HepG2 (cell line): ENCODE measurements around the gene USP7. TPM values are rescaled to one million over a fixed set of nuclear protein-coding genes. Genes with fewer than 3 reads are reported as not detected.

Experiments
- ARNT2 ChIP-seq: sonication (generic); formaldehyde crosslinking; IDR thresholded peaks from 2 replicates; pipeline ENCODE4 v1.8.0; 2022; ENCODE audit warnings: mild to moderate bottlenecking, low read depth, missing genetic modification reagents, moderate library complexity
- CBX2 ChIP-seq, 2 experiments: fragments of 200-600 bp in 1 of 2; sonication (generic); formaldehyde crosslinking in 1 of 2; IDR thresholded peaks; 2 replicates each; pipeline versions ENCODE4 v1.7.0 to v1.8.1; 2018 to 2022; ENCODE audit warnings: low read depth in 2 of 2, low read length in 1 of 2, mild to moderate bottlenecking in 1 of 2, missing genetic modification reagents in 1 of 2
- CBX5 ChIP-seq: sonication (generic); formaldehyde crosslinking; IDR thresholded peaks from 2 replicates; pipeline ENCODE4 v1.4.0; 2020; ENCODE audit warnings: missing genetic modification reagents, borderline replicate concordance
- GZF1 ChIP-seq: sonication (generic); formaldehyde crosslinking; IDR thresholded peaks from 2 replicates; pipeline ENCODE4 v1.5.1; 2020; ENCODE audit warnings: mild to moderate bottlenecking, missing genetic modification reagents
- IRX3 ChIP-seq: sonication (generic); formaldehyde crosslinking; IDR thresholded peaks from 2 replicates; pipeline ENCODE4 v1.8.1; 2023; ENCODE audit warnings: mild to moderate bottlenecking, low read depth, missing genetic modification reagents, borderline replicate concordance
- ISX ChIP-seq: sonication (generic); formaldehyde crosslinking; conservative IDR thresholded peaks from 2 replicates; pipeline ENCODE4 v1.5.0; 2020; ENCODE audit warnings: missing genetic modification reagents
- JDP2 ChIP-seq: sonication (generic); formaldehyde crosslinking; IDR thresholded peaks from 2 replicates; pipeline ENCODE4 v1.8.1; 2022; ENCODE audit warnings: missing genetic modification reagents, borderline replicate concordance
- KLF6 ChIP-seq: IDR thresholded peaks from 2 replicates; pipeline ENCODE4 v1.8.0; 2016; ENCODE audit warnings: missing biosample characterization, missing genetic modification reagents
- MAFF ChIP-seq: IDR thresholded peaks from 2 replicates; pipeline ENCODE4 v1.6.1; 2011; ENCODE audit warnings: low read depth, low read length, improper control_type of control experiment
- MAFG ChIP-seq: sonication (generic); formaldehyde crosslinking; IDR thresholded peaks from 2 replicates; pipeline ENCODE4 v1.5.1; 2020; ENCODE audit warnings: mild to moderate bottlenecking, missing genetic modification reagents
- MEF2D ChIP-seq: sonication (generic); formaldehyde crosslinking; IDR thresholded peaks from 2 replicates; pipeline ENCODE4 v1.5.1; 2020; ENCODE audit warnings: mild to moderate bottlenecking, missing genetic modification reagents
- MTF2 ChIP-seq: sonication (generic); formaldehyde crosslinking; IDR thresholded peaks from 2 replicates; pipeline ENCODE4 v1.5.0; 2020; ENCODE audit warnings: missing genetic modification reagents, borderline replicate concordance
- NRL ChIP-seq: sonication (generic); formaldehyde crosslinking; IDR thresholded peaks from 2 replicates; pipeline ENCODE4 v1.5.0; 2020; ENCODE audit warnings: missing genetic modification reagents, mild to moderate bottlenecking, moderate library complexity, borderline replicate concordance
- SRSF9 ChIP-seq: fragments of 200-400 bp; formaldehyde crosslinking; IDR thresholded peaks from 2 replicates; pipeline ENCODE4 v1.6.1; 2018; ENCODE audit warnings: borderline replicate concordance, mild to moderate bottlenecking, low read depth, low read length; ENCODE audit not compliant: insufficient read depth, poor library complexity, severe bottlenecking
- ZFP37 ChIP-seq: sonication (generic); formaldehyde crosslinking; IDR thresholded peaks from 2 replicates; pipeline ENCODE4 v1.4.0; 2020; ENCODE audit warnings: missing genetic modification reagents, borderline replicate concordance
- ZNF205 ChIP-seq: IDR thresholded peaks from 2 replicates; pipeline ENCODE4 v1.6.1; 2018; ENCODE audit warnings: missing biosample characterization, missing genetic modification reagents
- ZNF317 ChIP-seq: sonication (generic); formaldehyde crosslinking; IDR thresholded peaks from 2 replicates; pipeline ENCODE4 v1.5.0; 2020; ENCODE audit warnings: mild to moderate bottlenecking, missing genetic modification reagents
- ZNF530 ChIP-seq: sonication (generic); formaldehyde crosslinking; IDR thresholded peaks from 2 replicates; pipeline ENCODE4 v1.5.0; 2020; ENCODE audit warnings: low read depth, mild to moderate bottlenecking, missing genetic modification reagents
- ZNF550 ChIP-seq: sonication (generic); formaldehyde crosslinking; IDR thresholded peaks from 2 replicates; pipeline ENCODE4 v1.4.0; 2020; ENCODE audit warnings: mild to moderate bottlenecking, missing genetic modification reagents, borderline replicate concordance
- ZNF616 ChIP-seq: sonication (generic); formaldehyde crosslinking; IDR thresholded peaks from 2 replicates; pipeline ENCODE4 v1.5.0; 2020; ENCODE audit warnings: low read depth, mild to moderate bottlenecking, missing genetic modification reagents
- ZNF672 ChIP-seq: sonication (generic); formaldehyde crosslinking; IDR thresholded peaks from 2 replicates; pipeline ENCODE4 v1.8.1; 2022; ENCODE audit warnings: missing genetic modification reagents
- ZNF891 ChIP-seq: sonication (generic); formaldehyde crosslinking; IDR thresholded peaks from 2 replicates; pipeline ENCODE4 v1.5.0; 2020; ENCODE audit warnings: mild to moderate bottlenecking, missing genetic modification reagents
- polyA plus RNA-seq, 8 experiments: library from polyadenylated mRNA; depleted of rRNA in 3 of 8; stranded (reverse) in 7 of 8; unstranded in 1 of 8; fragments of >200 nt; fragmentation: Illumina TruSeq in 4 of 8; extraction: Trizol in 4 of 8; gene quantifications; 2 replicates each; pipeline versions ENCODE4 v1.2.1 to v1.2.3, GENCODE V29; 2011 to 2016; ENCODE audit warnings: low read depth in 4 of 8, missing spikeins in 1 of 8, mixed read lengths in 1 of 8; ENCODE audit not compliant: insufficient read depth in 1 of 8
- total RNA-seq, 5 experiments: library from RNA; depleted of rRNA; stranded (reverse); fragments of >200 nt; fragmentation: Illumina TruSeq; extraction: Trizol; gene quantifications; 2 replicates each; pipeline ENCODE4 v1.2.3, GENCODE V29; 2016; ENCODE audit warnings: low read depth in 1 of 5
- TF ChIP-seq, protein P1 (sequence below): sonication (generic); IDR thresholded peaks from 2 replicates; pipeline ENCODE4 v1.6.1; 2016; ENCODE audit warnings: low read depth, borderline replicate concordance
- TF ChIP-seq, protein P2 (sequence below): sonication (generic); formaldehyde crosslinking; IDR thresholded peaks from 2 replicates; pipeline ENCODE4 v1.4.0; 2020; ENCODE audit warnings: mild to moderate bottlenecking, missing genetic modification reagents

The USP7 gene
- total and polyA plus RNA-seq, 2 of the 13 experiments (the other 11 are each of a cell fraction or from before 2014, with no cell fraction given), result 52.5 to 173 TPM

DNA sequence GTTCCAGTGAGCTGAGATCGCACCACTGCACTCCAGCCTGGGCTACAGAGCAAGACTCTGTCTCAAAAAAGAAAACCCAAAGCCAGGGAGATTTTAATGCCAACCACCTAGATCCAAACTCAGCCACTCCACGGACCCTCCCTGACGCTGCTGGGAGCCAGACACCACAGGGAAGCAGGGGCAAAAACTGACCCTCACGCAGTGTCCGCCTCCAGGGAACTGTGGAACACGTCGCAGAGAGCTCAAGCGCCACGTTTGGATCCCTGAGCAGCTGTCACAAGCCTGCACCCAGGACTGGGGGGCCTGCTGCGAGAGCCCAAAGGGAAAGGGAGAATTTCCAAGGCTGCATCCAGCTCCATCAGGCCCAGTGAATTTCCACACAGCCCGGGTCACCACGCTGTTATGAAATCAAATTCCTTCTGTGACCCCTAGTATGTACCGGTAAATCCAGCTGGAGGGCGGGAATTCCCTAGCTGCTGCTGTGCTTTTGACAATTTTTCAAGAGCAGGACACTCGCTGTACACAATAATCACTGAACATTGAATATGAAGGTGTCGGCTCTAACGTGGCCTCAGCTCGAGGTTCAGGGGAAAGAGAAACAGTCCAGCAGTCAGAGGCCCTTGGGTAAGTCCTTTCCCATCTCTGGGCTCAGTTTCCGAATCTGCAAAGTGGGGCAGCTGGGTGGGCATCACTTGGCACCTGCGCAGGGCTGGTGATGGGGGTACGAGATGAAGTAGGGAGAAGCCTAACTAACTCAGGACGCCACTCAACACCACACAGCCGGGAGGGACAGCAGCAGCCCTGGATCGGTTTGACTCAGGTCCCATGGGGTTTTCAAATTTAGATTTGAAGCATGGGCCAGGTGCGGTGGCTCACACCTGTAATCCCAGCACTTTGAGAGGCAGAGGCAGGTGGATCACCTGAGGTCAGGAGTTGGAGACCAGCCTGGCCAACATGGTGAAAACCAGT lies 103.5 kb downstream of the USP7 start (continued):
- TF ChIP-seq SRSF9 (no peak), ZNF550 (CRISPR knock-in tag) (no peak), CBX2 (IDR thresholded peaks at IDR 0.05; ENCODE audit: low read depth, low read length) (no peak), CBX2 (CRISPR knock-in tag; IDR thresholded peaks at IDR 0.05; ENCODE audit: low read depth) (no peak), KLF6 (CRISPR knock-in tag) (peak; percentile 80), ZNF205 (CRISPR knock-in tag) (peak; percentile 58; the same call in 1 of the 2 replicates), MTF2 (CRISPR knock-in tag) (no peak), MAFF (no peak), IRX3 (CRISPR knock-in tag) (0 out of 2 replicates have a peak, but pooled peaks have one; percentile 36), NRL (CRISPR knock-in tag) (no peak), ZFP37 (CRISPR knock-in tag) (peak; percentile 21; the same call in 1 of the 2 replicates), CBX5 (CRISPR knock-in tag) (peak; percentile 59; the same call in 1 of the 2 replicates), ISX (CRISPR knock-in tag) (no peak), ZNF672 (CRISPR knock-in tag) (no peak), ZNF891 (peak; percentile 80; the same call in 1 of the 2 replicates), ZNF317 (peak; percentile 82), GZF1 (CRISPR knock-in tag) (peak; percentile 74; the same call in 1 of the 2 replicates), JDP2 (CRISPR knock-in tag) (no peak), MAFG (no peak), ARNT2 (CRISPR knock-in tag) (no peak; the same call in 1 of the 2 replicates), MEF2D (peak; percentile 54), ZNF616 (CRISPR knock-in tag) (no peak), ZNF530 (no peak)
- TF ChIP-seq, protein P1, sequence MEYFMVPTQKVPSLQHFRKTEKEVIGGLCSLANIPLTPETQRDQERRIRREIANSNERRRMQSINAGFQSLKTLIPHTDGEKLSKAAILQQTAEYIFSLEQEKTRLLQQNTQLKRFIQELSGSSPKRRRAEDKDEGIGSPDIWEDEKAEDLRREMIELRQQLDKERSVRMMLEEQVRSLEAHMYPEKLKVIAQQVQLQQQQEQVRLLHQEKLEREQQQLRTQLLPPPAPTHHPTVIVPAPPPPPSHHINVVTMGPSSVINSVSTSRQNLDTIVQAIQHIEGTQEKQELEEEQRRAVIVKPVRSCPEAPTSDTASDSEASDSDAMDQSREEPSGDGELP, result peak; percentile 99
- TF ChIP-seq, protein P2, sequence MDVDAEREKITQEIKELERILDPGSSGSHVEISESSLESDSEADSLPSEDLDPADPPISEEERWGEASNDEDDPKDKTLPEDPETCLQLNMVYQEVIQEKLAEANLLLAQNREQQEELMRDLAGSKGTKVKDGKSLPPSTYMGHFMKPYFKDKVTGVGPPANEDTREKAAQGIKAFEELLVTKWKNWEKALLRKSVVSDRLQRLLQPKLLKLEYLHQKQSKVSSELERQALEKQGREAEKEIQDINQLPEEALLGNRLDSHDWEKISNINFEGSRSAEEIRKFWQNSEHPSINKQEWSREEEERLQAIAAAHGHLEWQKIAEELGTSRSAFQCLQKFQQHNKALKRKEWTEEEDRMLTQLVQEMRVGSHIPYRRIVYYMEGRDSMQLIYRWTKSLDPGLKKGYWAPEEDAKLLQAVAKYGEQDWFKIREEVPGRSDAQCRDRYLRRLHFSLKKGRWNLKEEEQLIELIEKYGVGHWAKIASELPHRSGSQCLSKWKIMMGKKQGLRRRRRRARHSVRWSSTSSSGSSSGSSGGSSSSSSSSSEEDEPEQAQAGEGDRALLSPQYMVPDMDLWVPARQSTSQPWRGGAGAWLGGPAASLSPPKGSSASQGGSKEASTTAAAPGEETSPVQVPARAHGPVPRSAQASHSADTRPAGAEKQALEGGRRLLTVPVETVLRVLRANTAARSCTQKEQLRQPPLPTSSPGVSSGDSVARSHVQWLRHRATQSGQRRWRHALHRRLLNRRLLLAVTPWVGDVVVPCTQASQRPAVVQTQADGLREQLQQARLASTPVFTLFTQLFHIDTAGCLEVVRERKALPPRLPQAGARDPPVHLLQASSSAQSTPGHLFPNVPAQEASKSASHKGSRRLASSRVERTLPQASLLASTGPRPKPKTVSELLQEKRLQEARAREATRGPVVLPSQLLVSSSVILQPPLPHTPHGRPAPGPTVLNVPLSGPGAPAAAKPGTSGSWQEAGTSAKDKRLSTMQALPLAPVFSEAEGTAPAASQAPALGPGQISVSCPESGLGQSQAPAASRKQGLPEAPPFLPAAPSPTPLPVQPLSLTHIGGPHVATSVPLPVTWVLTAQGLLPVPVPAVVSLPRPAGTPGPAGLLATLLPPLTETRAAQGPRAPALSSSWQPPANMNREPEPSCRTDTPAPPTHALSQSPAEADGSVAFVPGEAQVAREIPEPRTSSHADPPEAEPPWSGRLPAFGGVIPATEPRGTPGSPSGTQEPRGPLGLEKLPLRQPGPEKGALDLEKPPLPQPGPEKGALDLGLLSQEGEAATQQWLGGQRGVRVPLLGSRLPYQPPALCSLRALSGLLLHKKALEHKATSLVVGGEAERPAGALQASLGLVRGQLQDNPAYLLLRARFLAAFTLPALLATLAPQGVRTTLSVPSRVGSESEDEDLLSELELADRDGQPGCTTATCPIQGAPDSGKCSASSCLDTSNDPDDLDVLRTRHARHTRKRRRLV (CRISPR knock-in tag), result peak; percentile 70; the same call in 1 of the 2 replicates
